RCC 7860 (cell line): Measurements from ENCODE around the gene SEC22C.
"Not testable (repeated sequence)": the region's sequence is repeated elsewhere in the genome, so short reads cannot be mapped to it uniquely, and the experiment has no call there.

ENCODE experiments used
- DNase-seq: peaks from one replicate; pipeline ENCODE4 v3.0.0-alpha.2; 2015; ENCODE audit warnings: low spot score
- FAIRE-seq: peaks from 2 replicates; lab custom pipeline; 2012; peaks lifted over from hg19 to GRCh38; lab: Jason Lieb, UNC

Gene SEC22C, protein sequence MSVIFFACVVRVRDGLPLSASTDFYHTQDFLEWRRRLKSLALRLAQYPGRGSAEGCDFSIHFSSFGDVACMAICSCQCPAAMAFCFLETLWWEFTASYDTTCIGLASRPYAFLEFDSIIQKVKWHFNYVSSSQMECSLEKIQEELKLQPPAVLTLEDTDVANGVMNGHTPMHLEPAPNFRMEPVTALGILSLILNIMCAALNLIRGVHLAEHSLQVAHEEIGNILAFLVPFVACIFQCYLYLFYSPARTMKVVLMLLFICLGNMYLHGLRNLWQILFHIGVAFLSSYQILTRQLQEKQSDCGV

DNA sequence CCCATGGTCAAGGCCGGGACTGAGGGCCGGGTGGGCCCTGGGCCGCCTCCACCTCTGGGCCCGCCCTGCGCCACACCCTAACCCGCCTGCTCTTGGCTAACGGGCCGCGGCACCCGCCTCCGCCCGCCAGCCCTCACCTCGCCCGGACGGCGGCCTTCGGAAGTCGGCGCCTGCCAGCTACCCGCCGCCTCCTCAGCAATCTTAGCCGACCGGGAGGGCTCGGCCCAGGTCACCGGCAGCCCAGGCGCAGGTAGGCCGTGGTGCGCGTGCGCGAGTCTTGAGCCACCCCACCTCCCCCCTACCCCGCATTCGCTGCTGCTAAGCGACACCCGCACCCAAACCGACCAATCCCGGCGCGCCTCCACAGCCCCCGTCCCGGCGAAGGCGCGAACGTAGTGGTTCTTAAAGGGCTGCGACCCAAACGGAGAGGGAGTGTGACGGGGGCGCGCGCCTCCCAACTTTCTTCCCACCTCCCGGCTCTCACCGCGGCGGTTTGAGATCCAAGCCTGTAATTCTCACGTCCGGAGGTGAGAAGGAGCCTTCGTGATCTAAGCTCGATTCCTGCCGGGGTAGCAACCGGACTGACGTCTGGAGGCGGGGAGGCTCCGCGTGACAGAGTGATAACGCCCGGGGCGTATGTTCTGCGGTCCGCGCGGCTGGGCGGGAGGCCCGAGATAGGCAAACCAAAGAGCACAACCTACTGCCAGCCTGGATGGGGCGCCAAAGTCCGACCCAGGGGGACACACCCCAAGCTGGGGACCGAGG is at the start of gene SEC22C:
Gene SEC22C (minus strand): TSS at position 259 of the 765 bp plus-strand sequence. CDS start 12,921 bp downstream, outside the sequence.
- FAIRE-seq (no peak), DNase-seq (peak; percentile 93)

DNA sequence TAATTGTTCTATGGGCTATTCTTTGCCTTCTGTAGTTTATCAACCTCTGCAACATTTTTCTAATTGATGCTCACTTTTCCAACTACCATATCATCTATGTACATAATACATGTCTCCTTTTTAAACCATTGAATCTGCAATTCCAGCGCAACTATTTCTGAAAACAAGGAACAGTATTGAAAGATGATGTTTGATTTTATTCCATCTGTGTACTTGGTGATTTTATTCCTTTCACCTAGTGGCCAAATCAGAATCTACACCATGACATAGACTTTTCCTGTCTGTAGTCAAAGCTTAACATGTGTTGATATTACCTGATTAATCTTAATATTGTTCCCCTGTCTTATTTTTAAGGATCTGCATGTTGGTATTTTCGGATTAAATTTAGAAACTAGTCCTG is 31.7 kb upstream of the SEC22C start:
- DNase-seq (no peak), FAIRE-seq (no peak)

DNA sequence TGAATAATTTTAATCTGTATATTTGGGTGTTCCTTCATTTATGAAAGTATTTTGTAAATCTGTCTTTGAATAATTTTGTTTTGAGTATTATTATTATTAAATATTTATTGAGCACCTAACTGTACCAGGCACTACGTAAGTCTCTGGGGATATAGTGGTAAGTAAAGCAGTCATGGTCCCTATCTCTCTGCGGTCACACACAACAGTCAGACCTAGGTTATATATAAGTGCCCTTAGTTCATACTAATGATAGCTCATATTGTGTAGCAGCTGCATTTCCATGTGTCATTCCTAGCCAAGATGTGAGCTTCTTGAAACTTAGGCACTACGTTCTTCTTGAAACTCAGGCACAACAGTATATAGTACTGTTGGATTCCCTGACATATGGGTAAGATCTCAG is 31.2 kb upstream of the SEC22C start:
- DNase-seq = no peak
- no peak for FAIRE-seq

DNA sequence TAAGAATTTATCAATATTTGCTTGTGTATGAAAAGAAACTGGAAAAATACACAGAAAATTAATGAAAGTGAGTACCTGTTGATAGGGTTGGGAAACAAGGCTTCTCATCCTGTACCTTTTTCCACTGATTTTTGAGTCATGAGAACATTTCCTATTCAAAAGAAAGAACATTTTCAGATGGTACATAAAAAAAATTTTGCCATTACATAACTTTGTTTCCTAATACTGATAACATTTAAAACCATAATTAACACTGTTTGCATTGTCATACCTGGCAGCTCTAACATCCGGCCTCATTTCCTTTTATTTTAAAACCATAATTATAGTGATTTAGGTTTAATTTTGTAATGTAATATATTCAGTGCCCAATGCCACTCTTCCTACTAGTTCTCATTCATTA is 30.4 kb upstream of the SEC22C start:
- FAIRE-seq (no peak), DNase-seq (no peak)

DNA sequence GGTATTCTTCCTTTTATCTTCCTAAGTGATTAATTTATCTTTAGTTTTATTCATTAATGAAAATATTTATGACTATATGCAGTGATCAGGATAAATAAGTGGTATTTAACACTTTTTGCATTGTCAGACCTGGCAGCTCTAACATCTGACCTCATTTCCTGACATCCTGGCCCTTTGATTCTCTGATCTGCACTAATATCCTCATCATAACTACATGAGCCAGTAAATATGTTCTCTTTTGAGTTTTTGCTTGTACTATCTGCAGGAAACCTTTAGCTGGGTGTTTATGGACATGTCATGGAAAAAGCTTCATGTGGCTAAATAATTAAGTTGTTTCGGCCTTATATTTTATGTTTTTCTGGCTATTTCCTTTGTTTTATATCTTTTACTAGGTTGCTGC is 29.2 kb upstream of the SEC22C start:
- DNase-seq (no peak), FAIRE-seq (no peak)

DNA sequence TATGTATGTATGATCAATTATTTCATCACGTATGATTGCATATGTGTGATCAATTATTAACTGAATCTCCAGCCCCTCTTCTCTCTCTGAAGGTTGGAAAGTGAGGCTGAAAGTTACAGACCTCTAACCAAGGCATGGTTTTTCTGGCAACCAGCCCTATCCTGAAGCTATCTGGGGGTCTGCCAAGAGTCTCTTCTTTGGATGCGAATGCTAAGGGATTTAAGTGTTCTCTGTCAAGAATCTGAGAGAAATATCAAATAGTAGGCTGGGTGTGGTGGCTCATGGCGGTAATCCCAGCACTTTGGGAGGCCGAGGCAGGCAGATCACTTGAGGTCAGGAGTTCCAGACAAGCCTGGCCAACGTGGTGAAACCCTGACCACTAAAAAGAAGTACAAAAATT is 26.8 kb upstream of the SEC22C start:
- no peak for DNase-seq
- no peak for FAIRE-seq

DNA sequence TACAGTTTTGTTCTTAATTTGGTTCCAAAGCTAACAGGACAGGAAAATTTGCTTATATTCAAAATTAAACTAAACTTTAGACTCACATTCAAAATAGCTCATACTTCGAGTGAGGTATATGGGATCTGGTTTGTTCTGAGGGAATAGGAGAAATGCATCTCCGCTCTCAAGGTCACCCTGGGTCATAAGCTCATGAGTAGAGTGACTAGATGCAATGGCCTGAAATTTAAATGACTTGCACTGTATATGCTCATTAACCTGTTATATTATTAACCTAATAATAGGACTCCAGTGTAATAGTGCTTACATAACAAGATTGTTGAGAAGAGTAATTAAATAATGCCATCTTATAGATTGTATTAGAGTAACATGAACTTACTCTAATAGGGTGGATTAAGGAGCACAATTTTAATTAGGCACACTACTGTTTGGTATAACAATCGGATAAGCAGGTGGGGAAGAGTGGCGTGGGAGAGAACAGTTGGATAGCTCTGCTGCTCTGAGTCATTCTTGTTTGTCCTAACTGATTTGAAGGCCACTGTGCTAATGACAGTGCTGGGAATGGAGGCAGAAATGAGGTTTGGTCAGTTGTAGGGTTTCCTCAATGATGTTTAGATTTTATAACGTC is 23.9 kb upstream of the SEC22C start:
- FAIRE-seq (no peak), DNase-seq (no peak)

DNA sequence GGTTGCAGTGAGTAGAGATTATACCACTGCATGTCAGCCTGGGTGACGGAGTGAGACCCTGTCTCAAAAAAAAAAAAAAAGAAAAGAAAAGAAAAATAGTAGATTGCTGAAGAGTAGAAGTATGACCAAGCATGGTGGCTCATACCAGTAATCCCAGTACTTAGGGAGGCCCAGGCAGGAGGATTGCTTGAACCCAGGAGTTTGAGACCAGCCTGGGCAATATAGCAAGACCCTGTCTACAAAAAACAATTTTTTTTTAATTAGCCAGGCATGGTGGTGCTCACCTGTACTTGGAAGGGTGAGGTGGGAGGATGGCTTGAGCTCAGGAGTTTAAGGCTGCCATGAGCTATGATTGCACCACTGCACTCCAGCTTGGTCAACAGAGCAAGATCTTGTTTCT is 21.2 kb upstream of the SEC22C start:
- no peak for DNase-seq
- no peak for FAIRE-seq

DNA sequence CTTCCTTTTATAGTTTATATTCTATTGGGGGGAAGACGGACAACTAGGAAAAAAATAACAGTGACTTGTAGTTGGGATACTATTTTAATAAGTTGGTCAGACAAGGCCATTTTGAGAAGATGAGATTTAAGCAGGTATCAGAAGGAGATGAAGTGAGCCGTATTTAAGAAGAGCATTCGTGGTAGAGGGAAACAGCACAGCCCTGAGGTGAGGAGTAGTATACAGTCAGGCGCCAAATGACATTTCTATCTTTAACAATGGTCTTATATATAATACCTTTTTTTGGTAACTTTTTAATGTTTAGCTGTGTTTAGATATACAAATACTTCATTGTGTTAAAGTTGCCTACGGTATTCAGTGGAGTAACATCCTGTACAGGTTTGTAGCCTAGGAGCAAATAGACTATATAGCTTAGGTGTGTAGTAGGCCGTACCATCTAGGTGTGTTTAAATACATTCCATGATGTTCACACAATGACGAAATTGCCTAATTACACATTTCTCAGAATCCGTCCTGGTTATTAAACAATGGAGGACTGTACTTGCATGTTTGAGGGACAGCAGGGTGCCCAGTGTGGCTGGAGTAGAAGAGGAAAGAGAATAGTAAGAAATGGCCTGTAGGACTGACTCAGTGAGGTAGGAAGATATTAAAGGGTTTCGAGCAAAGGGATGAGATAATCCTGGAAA is 20.3 kb upstream of the SEC22C start:
- FAIRE-seq (no peak), DNase-seq (no peak)

DNA sequence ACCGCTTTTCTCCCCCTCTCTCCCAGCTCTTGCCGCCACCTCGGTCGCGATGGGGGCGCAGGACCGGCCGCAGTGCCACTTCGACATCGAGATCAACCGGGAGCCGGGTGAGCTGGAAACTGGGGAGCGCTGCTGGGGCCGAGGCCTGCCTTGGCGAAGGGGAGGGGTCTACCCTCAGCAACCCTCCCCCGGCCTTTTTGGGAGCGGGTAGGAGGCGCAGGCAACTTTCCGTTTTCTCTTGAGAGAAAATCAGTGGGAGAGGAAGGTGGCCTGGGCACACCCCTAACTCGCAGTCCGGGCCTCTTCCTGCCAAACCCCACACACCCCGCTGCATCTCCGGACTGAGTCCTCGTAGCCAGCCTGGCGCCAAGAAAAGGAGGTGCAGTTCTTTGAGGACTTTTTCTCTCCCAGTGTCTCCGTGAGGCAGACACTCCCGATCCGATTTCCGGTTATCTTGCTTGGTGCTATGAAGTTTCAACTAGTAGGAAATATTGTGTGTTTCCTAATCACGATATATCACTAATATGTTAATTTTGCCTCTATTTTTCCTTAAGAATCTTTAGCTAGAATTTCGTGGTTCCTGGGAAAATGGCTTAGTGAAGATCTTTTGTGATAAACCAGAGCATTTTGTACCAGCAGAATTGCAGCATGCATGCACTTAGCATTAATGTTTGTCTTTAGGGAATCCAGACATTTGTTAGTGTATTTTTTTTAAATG is 19.4 kb upstream of the SEC22C start:
- DNase-seq (peak; percentile 34), FAIRE-seq (no peak)

DNA sequence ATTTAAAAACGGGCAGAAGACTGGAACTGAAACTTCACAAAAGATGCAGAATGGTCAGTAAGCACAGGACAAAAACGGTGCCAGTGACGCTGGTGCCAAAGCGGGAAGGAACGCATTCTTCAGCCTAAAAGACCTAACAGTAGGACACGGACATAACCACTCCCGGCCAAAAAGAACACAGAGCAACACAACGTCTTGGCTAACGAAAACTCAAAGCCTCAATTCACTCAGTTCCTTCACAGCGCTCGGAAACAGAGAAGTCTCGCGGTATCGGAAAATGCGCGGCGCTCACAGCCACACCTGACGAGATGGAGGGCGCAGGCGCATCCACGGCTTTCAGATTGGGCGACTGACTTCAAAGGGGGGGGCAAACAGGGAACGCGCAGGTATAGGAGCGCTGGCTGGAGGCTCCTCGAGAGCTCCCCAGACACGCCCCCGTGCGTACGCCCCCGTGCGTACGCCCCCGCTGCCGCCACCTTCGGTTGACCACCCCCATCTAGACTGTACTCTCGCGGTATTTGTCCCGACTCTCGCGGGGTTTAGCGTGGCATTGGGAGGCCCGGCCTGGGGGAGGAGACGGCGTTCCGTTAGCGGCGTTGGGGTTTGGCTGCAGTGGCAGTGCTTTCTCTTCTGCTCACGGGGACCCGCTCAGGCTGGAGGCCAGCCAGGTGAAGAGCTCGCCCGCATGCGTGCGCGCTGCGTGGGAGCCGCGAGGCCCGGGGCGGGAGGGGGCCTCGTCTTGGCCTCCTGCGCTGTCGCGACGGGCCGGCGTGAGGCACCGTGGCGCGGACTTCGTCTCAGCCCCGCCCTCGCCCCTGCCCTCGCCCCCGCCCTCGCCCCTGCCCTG is 18.6 kb upstream of the SEC22C start, which contains the start of gene NKTR:
Gene NKTR (plus strand): TSS at position 576 of the 847 bp plus-strand sequence. CDS start 321 bp downstream, outside the sequence.
- DNase-seq (peak; percentile 96), FAIRE-seq (peak; percentile 87)

DNA sequence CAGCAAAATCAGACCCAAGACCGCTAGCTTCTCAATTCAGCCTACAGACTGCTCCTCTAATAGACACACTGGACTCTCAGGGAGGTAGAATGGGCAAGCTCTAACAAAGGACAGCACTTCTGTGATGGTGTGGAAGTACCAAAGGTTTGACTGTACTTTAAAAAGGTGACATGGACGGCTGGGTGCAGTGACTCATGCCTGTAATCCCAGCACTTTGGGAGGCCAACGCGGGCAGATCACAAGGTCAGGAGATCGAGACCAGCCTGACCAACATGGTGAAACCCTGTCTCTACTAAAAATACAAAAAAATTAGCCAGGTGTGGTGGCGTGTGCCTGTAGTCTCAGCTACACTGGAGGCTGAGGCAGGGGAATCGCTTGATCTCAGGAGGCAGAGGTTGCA is 15.3 kb upstream of the SEC22C start:
- FAIRE-seq, DNase-seq: not testable (repeated sequence)

DNA sequence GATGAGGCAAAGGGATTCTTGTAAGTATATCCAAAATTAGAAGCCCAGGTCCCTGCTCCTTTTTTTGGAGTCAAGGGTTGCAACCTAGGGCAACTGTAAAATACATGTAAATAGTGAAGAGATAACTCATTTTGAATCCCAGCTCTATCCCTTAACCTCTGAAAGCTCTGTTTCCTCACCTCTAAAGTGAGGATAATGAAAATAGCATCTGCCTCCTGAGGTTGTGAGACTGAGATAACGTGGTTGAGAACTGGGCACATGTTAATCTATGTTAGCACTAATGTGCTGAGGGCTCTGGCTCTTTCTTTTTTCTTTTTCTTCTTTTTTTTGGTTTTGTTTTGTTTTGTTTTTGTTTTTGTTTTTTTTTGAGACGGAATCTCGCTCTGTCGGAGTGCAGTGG is 13.9 kb upstream of the SEC22C start:
- FAIRE-seq (no peak), DNase-seq (no peak)

DNA sequence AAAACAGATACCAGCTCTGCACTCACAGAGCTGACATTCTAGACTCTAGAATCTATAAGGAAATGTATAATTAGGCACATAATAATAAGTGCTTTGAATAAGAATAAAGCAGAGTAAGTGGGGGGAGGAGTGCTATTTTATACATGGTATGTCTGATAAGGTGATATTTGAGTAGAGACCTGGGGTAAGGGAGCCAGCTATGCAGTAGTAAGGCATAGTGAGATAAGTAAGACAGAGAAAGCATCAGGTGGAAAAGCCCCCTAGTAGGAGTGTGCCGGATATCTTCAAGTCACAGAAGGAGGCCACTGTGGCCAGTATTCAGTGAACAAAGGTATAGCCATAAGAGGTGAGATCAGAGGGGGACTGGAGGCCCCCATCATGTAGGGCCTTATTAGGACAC is 11.9 kb upstream of the SEC22C start:
- DNase-seq (no peak), FAIRE-seq (no peak)

DNA sequence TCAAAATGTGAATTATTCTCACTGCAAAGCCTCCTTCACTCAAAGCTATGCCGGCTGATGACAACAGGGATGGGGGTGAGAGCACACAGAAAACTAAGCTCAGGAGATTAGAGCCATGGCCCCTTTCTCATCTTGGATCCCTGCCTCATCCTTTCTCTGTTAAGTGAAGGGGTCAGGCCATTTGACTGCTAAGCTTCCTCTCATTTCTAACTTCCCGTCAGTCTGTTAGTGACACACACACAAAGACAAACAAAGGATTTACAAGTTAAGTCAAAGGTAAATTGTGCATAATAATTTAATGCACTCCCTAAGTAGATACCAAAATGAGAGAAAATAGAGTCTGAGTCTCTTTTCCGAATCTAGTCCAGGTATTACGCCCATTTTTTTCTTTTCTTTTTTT is 10.0 kb upstream of the SEC22C start:
- DNase-seq = no peak
- no peak for FAIRE-seq

DNA sequence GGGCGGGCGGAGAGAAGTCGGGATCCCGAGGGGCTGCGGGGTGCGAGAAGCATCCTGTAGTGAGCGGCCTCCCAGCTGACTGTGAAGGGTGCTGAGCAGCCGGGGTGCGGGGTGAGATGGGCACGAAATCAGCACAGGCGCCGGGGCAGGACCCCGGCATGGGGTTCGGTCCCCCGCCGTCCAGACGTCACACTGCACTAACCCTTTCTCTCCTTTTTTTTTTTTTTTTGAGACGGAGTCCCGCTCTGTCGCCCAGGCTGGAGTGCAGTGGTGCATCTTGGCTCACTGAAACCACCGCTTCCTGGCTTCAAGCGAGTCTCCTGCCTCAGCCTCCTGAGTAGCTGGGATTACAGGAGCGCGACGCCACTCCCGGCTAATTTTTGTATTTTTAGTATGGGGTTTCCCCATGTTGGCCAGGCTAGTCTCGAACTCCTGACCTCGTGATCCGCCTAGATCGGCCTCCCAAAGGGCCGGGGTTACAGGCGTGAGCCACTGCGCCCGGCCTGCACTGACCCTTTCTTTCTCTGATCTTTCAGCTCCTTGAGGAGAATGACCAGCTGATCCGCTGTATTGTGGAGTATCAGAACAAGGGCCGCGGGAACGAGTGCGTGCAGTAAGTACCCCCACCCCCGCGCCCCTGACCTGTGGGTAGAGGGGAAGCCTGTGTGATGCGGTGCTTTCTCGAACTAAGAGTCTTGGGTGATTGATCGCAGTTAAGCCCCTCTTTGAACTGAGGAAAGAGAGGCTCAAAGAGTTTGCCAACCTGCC is 9.4 kb upstream of the SEC22C start:
- DNase-seq (no peak), FAIRE-seq (no peak)

DNA sequence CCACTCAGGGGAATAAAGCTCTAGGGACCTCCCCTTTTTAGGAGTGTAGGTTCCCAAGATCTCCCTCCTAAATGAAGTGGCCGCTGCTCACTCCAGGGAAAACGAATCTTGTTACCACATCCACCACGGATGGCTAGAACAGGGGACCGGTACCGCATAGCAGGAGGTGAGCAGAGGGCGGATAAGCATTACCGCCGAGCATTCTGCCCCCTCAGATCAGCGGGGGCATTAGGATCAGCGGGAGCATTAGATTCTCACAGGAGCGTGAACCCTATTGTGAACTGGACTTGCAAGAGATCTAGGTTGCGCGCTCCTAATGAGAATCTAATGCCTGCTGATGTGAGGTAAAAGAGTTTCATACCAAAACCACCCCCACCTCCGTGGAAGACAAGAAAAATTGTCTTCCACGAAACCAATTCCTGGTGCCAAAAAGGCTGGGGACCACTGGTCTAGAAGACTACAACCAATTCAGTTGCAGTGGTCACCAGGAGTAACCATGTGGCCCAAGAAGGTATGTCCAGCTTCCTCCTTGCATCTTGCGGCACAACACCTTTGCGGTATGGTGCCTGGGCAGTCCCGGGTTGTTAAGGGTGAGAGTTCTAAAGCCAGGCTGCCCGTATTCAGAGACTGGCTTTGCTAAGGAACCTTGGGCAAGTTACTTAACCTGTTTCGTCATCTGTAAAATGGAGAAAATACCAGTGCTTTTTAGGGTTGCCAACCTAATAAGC is 7.8 kb upstream of the SEC22C start:
- DNase-seq = no peak
- no peak for FAIRE-seq

DNA sequence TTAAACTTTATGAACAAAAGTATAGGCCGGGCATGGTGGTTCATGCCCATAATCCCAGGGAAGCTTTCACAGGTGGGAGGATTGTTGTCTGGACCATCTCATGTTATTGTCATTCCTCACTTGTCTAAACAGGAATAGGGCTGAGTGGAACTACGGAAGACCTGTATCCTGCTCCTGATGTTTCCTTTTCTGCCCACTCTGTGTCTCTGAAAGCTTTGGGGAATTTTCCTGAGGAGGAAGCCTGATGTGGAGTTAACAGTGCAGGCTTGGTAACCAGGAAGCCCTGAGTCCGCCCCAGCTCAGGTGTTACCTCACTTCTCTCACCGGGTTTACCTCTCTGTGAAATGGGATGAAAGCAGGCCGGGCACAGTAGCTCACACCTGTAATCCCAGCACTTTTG is 6.9 kb upstream of the SEC22C start:
- FAIRE-seq (no peak), DNase-seq (no peak)
